Urothelium cell line (cell line): ENCODE data around the gene MUC4.
"Not testable (repeated sequence)": the region's sequence is repeated elsewhere in the genome, so short reads cannot be mapped to it uniquely, and the experiment has no call there.

Experiments
- DNase-seq: peaks from one replicate; pipeline ENCODE4 v3.0.0; 2011; ENCODE audit warnings: low spot score, mixed read lengths
- FAIRE-seq: peaks from 2 replicates; lab custom pipeline; 2011; peaks lifted over from hg19 to GRCh38; lab: Jason Lieb, UNC

The MUC4 gene

GRCh38 chr3:195836476-195837135 is 24.9 kb upstream of the MUC4 start:
- DNase-seq: no peak
- no peak for FAIRE-seq

GRCh38 chr3:195835791-195836190 is 24.1 kb upstream of the MUC4 start:
- FAIRE-seq (no peak), DNase-seq (no peak)

DNA sequence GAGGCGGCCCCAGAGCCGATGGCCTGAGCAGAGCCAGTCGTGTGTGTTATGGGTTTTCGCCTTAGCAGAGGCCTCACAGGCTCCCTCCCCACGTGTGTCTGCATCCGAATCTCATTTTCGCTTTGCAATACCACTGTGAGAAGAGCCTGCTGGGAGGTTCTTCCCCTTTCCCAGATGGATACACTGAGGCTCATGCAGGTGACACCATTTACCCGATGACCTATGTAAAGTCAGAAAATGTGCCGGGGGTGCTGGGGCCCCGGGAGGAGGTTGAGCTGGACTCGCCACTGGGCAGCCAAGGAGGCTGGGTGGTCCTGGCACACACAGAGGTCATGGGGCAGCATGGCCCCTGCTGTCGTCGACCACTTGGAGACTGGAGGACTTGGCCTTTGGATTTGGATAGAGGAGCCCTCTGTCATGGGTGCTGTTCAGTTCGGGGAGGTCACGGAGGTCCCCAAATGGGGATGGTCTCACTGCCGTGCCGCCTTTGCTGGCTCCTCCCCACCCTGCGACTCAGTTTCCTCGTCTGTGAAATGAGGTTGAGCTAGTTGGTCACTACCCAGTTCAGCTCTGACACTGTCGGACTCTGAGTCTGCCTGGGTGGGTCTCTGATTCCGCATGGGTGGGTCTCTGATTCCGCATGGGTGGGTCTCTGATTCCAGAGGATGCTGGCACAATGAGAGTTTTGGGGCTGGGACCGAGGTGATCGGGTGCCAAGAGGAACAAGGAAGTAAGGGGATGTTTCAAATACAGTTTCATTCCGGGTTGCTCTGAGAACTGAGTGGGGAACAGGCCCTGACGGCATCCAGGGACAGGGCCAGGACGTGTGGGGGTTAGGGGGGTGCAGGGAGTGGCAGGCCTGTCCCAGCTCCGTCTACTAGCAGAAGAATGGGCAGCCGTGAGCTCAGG is 23.2 kb upstream of the MUC4 start:
- FAIRE-seq: no peak

GRCh38 chr3:195829897-195830254 is 18.1 kb upstream of the MUC4 start:
- no peak for DNase-seq

More for the DNA sequence above, 23.2 kb upstream of the MUC4 start:
- no peak for DNase-seq

GRCh38 chr3:195828762-195829161 is 17.0 kb upstream of the MUC4 start:
- no peak for FAIRE-seq
- no peak for DNase-seq

More at GRCh38 chr3:195829897-195830254, 18.1 kb upstream of the MUC4 start:
- FAIRE-seq: no peak

- DNase-seq (no peak), FAIRE-seq (no peak)
These were observed 14.4 kb upstream of the MUC4 start for GRCh38 chr3:195825857-195826804.

GRCh38 chr3:195825191-195825588 is 13.5 kb upstream of the MUC4 start:
- no peak for DNase-seq
- no peak for FAIRE-seq

GRCh38 chr3:195824425-195825190 is 12.9 kb upstream of the MUC4 start:
- not testable (repeated sequence) for DNase-seq, FAIRE-seq

- DNase-seq (peak; percentile 77), FAIRE-seq (no peak)
These were observed 12.3 kb upstream of the MUC4 start for GRCh38 chr3:195823999-195824398.

DNA sequence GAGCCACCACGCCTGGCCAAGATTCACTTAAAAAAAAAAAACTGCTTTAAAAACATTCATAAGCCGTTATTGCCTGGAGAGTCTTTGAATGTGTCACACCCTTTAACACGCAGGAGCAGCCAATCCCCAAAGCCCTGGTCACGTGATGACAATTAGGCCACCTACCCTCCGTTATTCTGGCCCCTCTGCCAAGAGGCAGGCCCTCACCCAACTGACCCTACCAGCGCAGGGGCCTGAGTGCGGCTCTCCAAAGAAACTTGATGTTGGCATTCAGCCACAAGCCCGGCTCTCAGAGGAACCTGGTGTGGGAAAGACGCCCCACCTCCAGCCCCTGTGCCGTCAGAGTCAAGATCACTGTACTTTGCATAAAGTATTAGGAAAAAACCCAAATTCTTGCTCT is 11.6 kb upstream of the MUC4 start:
- DNase-seq (no peak), FAIRE-seq (no peak)

DNA sequence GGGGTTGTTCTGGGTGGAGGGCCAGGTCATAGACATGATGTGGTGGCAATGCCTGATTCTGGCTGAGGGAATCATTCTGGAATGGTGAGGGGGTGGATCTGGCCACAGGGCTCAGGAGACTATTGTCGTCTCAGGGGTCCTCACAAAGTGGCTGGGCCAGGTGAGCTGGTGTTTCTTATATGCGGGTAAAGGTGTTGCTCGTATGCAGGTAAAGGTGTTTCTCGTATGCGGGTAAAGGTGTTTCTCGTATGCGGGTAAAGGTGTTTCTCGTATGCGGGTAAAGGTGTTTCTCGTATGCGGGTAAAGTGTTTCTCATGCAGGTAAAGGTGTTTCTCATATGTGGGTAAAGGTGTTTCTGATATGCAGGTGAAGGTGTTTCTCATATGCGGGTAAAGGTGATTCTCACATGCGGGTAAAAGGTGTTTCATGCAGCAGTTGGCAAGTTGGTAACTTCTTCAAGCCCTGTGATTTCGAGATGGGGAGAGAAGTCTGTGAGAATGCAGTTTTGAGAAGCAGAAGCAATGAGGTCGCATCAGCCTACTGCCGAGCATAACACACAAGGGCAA is 10.5 kb upstream of the MUC4 start:
- FAIRE-seq: no peak
- no peak for DNase-seq

DNA sequence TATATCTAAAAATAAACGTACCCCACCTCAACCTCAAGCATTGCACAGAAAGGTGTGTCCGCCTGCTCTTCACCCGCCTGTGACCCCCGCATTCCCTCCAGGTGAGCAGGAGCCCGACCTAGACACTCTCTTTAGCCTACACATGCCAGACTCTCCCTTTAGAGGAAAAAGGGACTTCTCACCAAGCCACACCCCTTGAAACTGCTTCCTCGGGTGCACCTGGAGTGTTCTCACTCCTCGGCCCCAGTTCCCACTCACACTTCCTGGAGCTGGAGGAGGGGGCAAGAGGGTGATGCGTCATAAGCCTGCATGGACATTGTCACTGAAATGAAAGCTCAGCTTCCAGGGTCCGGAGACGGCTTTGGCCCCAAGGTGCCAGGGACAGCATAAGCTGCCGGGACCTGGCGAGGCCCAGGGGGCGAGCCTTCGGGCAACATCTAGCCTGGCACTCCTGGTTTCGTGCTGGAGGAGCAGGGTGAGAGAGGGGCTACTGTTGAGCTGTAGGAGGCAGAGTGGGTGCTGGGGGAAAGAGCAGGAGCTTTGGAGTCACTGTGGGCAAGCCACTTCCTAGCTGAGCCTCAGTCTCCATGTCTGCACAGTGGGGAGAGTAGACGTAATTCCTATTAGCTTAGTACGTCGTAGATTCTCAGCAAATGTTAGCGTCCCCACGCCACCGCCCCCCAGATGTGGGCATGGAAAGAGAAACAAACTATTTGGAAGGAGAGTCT is 9.8 kb upstream of the MUC4 start:
- DNase-seq (no peak), FAIRE-seq (no peak)

GRCh38 chr3:195820901-195821300 is 9.2 kb upstream of the MUC4 start:
- DNase-seq: no peak
- FAIRE-seq: no peak

- FAIRE-seq (peak; percentile 30), DNase-seq (no peak)
These were observed 8.5 kb upstream of the MUC4 start for GRCh38 chr3:195820186-195820585.

DNA sequence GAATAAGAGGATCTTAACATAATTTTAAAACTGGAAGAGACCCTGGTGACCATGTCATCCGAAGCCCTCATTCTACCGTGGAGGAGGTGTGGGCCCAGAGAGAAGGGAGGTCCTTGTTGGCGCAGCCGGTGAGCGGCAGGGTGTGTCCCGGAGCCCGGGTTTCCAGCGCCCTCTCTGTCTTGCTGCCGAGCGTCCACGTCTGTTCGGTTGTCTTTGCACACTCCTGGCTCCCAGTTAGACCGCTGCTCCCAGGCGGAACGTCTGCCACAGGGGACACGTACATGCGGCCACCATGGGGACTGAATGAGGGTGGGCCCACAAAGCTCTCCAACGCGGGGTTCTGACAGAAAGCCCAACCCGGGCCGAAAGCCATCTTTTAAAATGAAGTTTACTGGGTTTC is 6.6 kb upstream of the MUC4 start:
- FAIRE-seq (no peak), DNase-seq (no peak)

DNA sequence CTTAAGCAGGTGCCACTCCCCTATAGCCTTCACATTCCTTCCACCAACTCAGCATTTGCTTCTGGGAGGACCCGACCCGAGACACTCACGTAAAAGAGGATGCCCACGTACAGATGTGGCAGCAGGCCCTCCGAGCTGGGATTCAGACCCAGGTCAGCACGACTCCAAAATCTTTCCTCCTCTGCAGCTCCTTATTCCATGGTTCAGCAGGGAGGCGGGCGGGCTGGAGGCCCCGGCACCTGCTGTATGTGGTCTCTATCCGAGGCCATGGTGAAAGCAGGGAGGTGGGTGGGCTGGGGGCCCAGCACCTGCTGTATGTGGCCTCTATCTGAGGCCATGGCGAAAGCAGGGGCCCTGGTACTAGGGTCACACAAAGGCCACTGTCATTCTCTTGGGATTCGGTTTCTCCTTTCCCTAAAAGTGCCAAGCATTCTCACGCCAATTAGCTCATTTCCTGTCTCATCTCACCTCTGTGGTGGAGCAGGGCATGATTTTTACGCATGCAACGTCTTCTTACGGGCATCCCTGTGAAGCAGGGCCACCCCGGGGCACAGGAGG is 5.9 kb upstream of the MUC4 start:
- FAIRE-seq: no peak
- no peak for DNase-seq

DNA sequence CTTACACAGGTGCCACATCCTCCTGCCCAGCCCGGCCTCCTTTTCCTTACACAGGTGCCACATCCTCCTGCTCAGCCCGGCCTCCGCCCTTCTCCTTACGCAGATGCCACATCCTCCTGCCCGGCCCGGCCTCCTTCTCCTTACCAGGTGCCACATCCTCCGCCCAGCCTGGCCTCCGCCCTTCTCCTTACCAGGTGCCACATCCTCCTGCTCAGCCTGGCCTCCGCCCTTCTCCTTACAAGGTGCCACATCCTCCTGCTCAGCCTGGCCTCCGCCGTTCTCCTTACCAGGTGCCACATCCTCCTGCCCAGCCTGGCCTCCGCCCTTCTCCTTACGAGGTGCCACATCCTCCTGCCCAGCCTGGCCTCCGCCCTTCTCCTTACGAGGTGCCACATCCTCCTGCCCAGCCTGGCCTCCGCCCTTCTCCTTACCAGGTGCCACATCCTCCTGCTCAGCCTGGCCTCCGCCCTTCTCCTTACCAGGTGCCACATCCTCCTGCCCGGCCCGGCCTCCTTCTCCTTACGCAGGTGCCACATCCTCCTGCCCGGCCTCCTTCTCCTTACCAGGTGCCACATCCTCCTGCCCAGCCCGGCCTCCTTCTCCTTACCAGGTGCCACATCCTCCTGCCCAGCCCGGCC is 4.7 kb upstream of the MUC4 start:
- DNase-seq: not testable (repeated sequence)
- peak; percentile 65 for FAIRE-seq

- peak; percentile 65 for FAIRE-seq
- peak; percentile 62 for DNase-seq
These were observed 3.5 kb upstream of the MUC4 start for GRCh38 chr3:195815169-195815771.
